HG02852 (cell line): ENCODE data around the gene THAP10.

ENCODE experiments used
- ATAC-seq: cut with Tn5 transposase; IDR thresholded peaks from one replicate; pipeline ENCODE4 v1.9.1; 2021; ENCODE audit warnings: mild to moderate bottlenecking, moderate library complexity; ENCODE audit not compliant: unreplicated experiment

The THAP10 gene

DNA sequence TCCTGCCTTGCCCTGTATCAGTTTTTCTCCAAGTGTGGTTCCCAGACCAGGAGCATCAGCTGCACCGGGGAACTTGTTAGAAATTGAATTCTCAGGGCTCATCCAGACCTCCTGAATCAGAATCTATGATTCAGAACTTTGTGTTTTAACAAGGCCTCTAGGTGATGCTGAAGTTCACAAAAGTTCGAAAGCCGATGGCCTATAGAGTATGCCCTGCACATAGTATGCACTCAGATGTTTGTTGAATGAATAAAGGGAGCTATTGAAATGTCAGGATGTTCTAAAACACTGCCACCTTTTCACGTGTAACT is 37.6 kb downstream of the THAP10 start:
- no peak for ATAC-seq

DNA sequence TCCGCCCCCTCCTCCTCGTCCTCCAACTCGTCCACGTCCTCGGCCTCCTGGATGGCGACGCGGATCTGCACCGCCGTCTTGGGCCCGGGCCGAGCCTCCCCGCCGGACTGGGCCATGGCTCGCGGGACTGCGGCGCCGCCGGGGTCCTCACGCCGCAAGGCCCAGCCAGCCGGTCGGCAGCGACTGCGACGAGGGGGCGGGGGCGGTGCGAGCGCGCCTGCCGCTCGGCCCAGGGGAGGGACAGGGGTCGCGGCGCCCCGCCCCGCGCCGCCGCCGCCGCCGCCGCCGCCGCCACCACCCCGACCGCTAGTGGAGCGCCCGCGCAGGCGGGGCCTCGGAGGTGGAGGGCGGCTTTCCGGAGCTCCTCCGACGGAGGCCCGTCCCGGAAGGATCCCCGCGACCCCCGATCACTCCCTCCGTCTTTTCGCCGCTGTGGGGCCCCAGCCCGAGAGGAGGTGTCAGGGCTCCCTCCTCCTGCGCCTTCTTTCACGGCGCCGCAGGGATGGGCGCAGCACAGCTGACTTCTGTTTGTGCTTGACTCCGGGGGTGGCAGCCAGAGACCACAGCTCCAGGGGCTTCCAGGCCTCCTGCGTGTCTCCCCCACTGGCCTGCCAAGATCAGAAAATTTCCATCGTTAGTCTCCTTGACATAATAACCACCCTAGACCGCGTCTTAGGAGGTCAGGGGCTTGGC is 38.1 kb downstream of the THAP10 start, which contains the start of gene LARP6:
LARP6 (minus strand) TSS at position 185 of the 693 bp plus-strand sequence; CDS start at position 116, 69 bp downstream.
- no peak for ATAC-seq

DNA sequence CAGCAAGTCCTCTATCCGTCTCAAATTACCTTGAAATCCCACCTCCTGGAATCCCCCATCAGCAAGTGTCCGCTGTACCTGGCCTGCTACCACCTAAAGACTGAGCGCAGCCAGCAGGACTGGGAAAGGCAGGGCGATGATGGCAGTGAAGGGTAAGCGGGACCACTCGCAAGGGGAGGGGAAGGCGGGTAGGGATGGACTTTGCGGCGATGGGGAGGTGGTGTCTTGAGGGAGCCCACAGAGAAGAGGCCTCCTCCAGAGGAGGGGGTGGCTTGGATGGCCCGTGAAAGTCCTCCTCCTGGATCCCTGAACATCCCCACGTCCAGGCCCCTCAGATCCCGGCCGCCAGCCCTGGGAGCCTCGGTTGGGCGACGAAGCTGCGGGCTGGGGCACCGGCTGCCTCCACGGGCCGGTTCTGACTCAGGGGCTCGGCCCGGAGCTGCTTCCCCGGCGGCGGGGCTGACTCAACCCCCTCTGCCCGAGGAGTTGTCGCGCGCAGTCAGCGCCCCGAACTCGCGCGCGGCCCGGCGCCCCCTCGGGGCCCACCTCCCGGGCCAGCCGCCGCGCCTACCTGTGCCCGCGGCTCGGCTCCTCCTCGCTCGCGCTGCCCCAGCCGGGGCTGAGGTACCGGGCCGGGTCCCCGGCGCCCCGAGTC is 38.8 kb downstream of the THAP10 start:
- ATAC-seq = no peak

DNA sequence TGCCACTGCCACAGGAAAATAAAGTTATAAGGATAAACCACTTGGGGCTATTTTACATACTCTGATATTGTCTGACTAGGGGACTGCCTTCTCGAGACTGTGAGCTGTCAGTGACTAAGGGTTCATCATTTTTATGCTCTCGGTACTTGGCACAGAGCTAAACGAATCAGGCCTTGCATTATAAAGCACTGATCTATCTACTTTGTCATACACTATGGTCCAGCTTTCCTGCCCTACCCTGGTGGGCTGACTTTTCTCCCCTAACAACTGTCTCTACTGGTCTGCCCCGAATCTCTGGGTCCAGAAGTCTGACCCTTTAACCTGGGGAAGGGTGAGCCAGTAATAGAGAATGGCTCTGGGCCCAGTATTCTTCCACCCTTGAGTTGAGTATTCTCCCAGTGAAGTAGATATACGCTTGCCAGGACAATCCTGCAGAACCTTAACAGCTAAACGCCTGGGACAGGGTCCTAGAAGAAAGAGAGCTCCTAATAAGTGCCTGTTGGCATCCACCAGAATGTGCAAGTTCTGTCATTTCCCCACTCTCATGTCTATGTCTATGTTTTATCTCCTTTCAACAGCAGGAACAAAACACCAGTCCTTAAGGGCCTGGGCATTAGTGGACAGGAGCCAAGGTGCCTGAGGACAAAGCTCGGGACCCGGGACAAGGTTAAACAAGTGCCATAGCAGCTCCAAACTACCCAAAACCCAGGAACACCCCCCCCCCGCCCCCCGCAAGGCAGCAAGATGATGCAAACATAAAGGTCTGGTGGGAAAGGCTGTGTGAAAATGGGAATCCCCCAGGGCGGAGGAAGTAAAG is 39.5 kb downstream of the THAP10 start:
- no peak for ATAC-seq

DNA sequence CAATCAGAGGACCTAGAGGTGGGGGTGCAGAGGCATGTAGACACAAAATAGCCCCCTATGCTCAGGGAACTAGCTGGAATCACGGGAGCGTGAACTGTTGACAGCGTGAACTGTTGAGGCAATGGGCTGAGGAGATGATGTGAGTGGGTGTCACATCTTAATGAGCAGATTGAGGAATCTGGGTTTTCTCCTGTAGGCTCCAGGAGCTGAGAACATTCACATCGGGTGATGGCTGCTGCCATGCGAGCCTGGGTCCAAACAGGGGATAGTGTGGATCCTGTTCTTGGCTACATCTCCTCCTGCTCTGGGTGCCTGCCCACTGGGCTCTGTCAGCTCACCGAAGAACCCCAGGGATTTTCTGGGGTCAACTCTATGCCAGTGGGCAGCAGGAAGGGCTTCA is 40.3 kb downstream of the THAP10 start:
- ATAC-seq = no peak

DNA sequence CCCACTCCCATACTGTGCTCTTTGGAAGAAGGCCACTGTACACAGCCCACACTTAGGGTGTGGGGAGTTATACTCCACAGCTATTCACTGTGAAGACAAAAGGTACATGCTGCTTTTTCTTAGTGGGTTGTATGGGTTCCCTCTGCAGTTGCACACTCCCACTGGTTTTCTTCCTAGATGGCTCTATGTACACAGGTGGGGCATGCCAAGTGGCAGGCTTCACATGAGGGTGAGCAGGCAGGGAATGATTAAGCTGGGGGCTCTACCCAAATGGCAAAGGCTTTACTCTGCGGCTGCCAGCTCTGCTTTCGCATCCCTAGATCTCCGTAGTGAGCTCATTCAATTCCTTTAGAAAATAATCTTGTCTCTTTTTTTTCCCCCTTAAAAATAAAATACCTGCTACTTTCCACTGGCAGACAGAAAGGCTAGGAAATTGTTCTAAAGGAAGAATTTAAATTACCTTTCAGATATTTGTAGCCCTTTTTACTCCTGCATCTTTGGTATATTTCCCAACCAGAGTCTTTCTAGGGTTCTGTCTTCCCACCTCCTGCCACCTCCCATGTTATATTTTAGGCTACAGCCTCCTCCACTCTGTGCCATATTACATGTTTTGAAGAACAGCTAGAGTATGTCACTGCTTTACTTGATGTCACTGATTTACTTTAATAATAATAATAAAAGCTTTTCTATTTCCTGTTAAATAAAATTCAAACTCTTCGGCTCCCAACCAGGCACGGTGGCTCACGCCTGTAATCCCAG is 46.5 kb downstream of the THAP10 start:
- no peak for ATAC-seq

DNA sequence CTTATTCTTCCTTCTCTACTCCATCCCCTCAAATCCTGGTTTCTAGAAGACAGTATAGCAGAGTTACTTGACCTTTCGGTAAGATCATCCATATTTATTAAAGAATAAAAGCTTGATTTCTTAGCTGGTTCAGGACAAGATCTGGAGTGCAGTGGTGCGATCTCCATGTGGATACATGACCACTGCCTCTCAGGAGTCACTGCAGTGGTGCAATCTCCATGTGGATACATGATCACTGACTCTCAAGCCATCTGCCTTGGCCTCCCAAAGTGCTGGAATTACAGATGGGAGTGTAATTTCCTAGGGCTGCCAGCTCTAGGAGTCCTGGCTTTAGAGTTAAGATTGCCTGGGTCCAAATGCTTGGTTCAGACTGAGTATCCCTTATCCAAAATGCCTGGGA is 54.8 kb downstream of the THAP10 start:
- no peak for ATAC-seq

DNA sequence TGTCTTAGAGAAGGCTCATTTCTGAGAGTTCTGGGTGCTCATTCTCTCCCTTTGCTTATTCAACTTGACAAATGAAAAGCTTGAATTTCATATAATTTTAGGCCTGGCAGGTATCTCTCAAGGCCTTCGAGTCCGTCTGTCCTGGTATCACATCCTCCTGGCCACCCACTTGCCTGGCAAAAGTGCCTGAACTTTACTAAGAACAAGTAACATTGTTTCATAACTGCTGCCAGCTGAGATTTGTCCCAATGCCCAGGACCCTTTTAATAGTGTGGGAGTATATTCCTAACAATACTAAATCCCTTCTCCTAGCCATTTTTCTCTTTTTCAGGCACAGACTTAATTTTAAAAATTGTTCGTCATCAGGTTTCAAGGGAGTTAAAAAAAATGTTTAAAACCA is 56.4 kb downstream of the THAP10 start:
- ATAC-seq = no peak

DNA sequence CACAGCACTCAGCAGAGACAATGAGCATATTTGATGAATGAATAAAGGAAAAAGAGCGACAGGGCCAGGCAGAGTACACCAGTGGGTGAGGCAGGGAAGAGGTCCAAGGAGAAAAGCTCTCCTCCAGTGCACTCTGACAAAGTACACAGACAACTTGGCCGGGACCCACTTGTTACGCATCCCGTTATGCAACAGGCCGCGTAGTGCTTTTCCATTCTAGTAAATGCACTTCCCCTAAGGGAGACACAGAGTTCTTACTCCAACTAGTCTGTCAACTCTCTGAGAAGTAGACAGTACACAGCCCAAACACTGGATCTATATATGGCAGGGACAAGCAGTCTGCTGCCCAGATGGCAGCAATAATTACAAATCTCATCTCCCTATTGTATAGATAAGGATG is 56.8 kb downstream of the THAP10 start:
- ATAC-seq = no peak

DNA sequence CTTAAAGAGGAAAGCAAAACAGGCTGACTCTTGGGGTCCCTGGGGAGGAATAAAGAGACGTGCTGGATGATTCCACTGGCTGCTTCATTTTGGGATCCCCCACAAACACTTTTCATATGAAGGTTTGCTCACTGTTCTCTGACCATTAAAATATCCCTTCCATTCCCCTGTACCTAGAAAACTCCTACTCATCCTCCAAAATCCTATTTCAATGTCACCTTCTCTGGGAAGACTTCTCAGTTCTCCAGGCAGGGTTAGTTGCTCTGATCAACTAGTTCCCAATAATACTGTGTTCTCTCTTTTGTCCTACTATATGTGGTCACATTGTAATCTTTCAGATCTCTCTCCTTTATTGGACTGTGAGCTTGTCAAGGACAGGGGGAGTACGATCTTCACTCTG is 57.2 kb downstream of the THAP10 start:
- ATAC-seq = no peak

DNA sequence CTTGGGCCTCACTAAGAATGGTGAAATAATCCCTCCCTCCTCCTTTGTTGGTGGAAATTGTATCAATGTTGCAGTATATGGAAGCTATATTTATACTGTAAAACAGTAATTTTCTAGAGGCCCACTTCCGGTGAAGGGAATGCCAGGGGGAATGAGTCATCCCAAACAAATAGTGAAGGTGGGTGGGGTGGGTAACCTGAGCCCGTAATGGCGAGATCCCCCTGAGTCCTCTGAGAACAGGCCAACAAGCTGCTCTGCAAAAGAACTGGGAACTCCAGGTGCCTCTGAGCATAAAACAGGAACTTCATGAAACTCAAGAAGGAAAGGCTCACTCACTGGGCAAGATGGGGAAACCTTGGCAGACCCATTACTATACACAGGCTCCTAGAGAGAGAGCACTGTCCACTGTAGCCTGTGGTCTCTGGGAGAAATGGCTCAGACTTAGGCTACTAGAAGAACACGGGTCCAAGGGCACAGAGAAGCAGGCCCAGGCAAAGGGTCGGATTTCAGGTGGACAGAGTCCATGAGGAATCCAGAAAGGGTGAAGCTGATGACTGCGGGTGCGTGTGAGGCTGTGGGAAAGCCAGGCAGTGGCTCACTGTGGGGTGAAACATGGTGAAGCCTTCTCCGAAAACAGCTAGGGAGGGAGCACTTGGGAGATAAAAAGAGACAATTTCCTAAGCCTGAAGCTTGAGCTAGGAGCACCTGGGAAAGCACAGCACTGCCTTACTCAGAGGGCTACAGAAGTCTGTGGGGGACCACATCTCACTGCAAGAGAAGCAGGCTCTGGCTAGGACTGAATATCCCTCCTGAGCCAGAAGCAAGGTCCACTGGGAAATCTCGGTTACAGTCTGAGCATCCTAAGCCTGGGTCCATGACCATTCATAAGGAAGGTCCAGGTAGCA is 58.1 kb downstream of the THAP10 start:
- no peak for ATAC-seq

DNA sequence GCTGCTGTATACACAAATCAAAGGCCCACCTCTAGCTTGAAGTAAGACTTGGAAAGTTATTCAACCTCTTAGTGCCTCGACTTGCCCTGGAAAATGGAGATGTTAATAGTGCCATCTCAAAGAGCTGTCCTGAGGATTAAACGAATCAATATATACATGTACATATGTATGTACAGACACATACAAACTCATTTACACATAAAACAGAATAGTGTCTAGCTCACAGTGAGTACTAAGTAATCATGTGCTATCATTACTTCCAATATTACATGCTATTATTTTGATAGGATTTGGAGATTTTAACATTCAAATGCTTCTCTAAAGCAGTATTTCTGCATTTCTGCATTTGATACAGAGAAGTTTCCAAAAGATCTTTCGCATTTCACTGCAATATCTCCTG is 58.8 kb downstream of the THAP10 start:
- no peak for ATAC-seq

DNA sequence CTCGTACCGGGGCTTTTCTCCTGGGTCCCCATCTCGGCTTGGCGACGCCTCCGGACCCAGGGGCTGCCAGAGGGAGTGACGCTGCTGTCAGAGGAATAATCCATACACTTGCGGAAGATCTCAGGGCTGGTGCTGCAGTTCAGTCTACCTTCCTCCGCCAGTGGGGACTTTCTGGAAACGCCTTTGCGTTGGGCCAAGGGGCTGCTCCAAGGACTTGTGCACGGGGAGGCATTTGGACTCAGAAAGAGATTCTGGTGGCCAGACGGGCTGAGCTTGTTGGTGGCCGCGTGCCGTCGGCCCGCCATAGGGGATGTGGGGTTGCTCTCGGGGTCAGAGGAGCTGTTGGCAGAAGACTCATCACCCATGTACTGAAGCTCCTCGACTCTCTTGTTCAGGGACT is 60.1 kb downstream of the THAP10 start:
- no peak for ATAC-seq
